ENCODE results near the gene PDE10A. TPM values are rescaled to one million over a fixed set of nuclear protein-coding genes. Genes with fewer than 3 reads are reported as not detected.

Gene PDE10A
- total and polyA plus RNA-seq, 9 of the 15 experiments (the other 6 are each of a cell fraction or from before 2014, with no cell fraction given) = 0.04 TPM; not detected in 8

- Histone ChIP-seq H3K27me3 (ENCODE audit: control insufficient read depth in 2 of 2, insufficient read depth in 2 of 2, low read length in 2 of 2) (no peaks in the 10 kb centered on the region), H3K4me1 (replicated peaks in 1 of 2; ENCODE audit: control insufficient read depth in 2 of 2, insufficient read depth in 2 of 2, low read length in 2 of 2) (no peaks in the 10 kb centered on the region), H3K9me3 (replicated peaks; ENCODE audit: control insufficient read depth, insufficient read depth, low read depth, low read length) (no peaks in the 10 kb centered on the region), H3K9me1 (ENCODE audit: control insufficient read depth, insufficient read depth, low read length) (no peaks in the 10 kb centered on the region), H3K9ac (ENCODE audit: insufficient read depth in 1 of 2, low read depth in 2 of 2, low read length in 2 of 2) (no peak overlapping the region), H3K27ac (ENCODE audit: extremely low read depth, low read depth, low read length) (no peak overlapping the region), H3K4me2 (ENCODE audit: insufficient read depth, low read length) (no peak overlapping the region), H4K20me1 (replicated peaks; ENCODE audit: control insufficient read depth, insufficient read depth, low read length) (no peaks in the 10 kb centered on the region), H3K36me3 (ENCODE audit: control insufficient read depth, insufficient read depth, low read length) (no peaks in the 10 kb centered on the region), H2AFZ (ENCODE audit: low read depth, low read length) (no peak overlapping the region), H3K4me3 (no peak overlapping the region), H3K79me2 (ENCODE audit: control insufficient read depth, insufficient read depth, low read length) (no peaks in the 10 kb centered on the region)
- in situ Hi-C loops (cut with MboI) (no loop called here), intact Hi-C loops (cut with micrococcal nuclease) (no loop called here)
- WGBS (ENCODE audit: insufficient coverage, low coverage, missing lambda C conversion rate) = 2% methylated on average over 7 of the region's 7 CpGs
- TF ChIP-seq ETS2 (tag; IDR thresholded peaks at IDR 0.05; ENCODE audit: borderline replicate concordance, poor library complexity, severe bottlenecking) (no peak), ZKSCAN3 (CRISPR knock-in tag; IDR thresholded peaks at IDR 0.05) (no peak), KLF13 (tag; IDR thresholded peaks at IDR 0.05; ENCODE audit: borderline replicate concordance, low read depth) (no peak), EP300 (IDR thresholded peaks at IDR 0.05; ENCODE audit: low read length) (no peak), CTBP1 (IDR thresholded peaks at IDR 0.05; ENCODE audit: borderline replicate concordance) (no peak), BRD9 (IDR thresholded peaks at IDR 0.05; ENCODE audit: low read depth, partially characterized antibody) (no peak), DIDO1 (tag; IDR thresholded peaks at IDR 0.05; ENCODE audit: low read depth) (no peak), NR3C1 (CRISPR knock-in tag; IDR thresholded peaks at IDR 0.05) (no peak), MED1 (CRISPR knock-in tag; IDR thresholded peaks at IDR 0.05; ENCODE audit: borderline replicate concordance) (no peak), ZBTB17 (CRISPR knock-in tag; IDR thresholded peaks at IDR 0.05) (no peak), HNRNPH1 (optimal IDR thresholded peaks at IDR 0.05; ENCODE audit: low read depth, low read length) (no peak)
- no peak for FAIRE-seq
- no TSS peak for BruUV-seq (replicated peaks)
- POLR2A ChIA-PET = no interaction called here
- CTCF ChIA-PET (ENCODE audit: low intra/inter-chr PET ratio) = no interaction called here
- ATAC-seq = no peak
- DNase-seq (ENCODE audit: extremely low read depth in 1 of 4, low spot score in 3 of 4) = no peak
These were observed 100.5 kb downstream of the PDE10A start for GRCh38 chr6:165562421-165563090.
